ENCODE results near the gene MARCHF9. TPM values are rescaled to one million over a fixed set of nuclear protein-coding genes. Genes with fewer than 3 reads are reported as not detected.

MARCHF9 gene
- total and polyA plus RNA-seq, 2 donors (not counting 1 experiment from before 2014, with no cell fraction given) = 3.8 to 4.8 TPM

DNA sequence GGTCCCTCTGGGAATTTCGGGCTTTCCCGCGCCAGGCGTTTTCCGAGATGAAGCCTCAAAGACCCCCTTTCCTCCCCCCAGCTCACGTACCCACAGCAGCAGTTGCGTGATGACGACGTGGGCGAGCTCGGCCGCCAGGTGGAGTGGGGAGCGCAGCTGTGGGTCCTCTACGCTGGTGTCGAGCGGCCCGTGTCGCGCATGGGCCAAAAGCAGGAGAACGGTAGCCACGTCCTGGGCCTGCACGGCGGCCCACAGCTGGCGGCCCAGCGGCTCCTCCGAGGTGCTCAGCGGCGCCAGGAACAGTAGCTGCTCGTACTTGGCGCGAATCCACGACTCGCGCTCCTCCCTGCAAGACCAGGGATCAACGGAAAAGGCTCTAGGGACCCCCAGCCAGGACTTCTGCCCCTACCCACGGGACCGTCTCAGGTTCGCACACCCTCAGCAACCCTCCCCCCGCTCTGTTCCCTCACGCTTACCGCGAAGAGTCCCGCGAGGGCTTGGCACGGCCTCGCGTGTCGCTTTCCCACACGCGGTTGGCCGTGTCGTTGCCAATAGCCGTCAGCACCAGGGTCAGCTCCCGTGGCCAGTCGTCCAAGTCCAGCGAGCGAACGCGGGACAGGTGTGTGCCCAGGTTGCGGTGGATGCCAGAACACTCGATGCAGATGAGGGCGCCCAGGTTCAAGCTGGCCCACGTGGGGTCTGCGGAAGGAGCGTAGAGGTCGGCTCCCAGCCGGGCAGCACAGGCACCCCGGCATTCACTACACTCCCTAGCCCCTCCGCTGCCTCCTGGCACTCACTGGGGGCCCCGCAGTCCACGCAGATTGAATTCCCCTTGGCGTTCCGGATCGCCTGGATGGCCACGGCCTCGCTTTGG is 27.8 kb upstream of the MARCHF9 start:
- DNase-seq (ENCODE audit: low read depth in 2 of 2) = peak; percentile 33 to 52

DNA sequence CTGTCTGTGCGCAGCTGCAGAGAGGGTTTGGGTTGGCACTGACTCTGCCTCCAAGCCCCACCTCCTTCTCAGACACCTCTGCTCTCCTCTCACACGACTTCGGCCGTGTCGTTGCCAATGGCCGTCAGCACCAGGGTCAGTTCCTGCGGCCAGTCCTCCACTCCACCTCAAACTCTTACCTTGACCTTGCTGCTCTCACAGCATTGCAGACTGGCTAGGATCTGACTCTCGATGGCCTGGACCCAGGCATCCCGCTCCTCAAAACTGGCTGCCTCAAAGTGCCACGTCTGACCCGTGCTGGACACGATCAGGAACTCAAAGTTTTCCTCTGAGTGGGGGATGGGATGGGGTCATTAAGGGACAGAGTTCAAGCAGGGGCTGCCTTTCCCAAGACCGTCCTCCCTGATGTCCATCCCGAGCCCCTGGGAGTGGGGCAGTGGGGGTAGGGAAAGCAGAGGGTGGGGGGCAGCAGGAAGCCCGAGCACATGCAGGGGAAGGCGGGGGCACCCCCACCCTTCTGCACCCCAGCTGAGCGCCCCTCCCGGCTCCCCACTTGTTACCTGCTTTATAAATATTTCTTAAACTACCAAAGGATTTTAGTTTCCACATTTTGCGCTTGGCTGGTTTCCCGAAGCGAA is 27.0 kb upstream of the MARCHF9 start:
- peaks cover 3% of the 10 kb centered on the region for H3K36me3 ChIP-seq (ENCODE audit: control insufficient read depth, insufficient read depth, low read length)
- peaks cover 5% of the 10 kb centered on the region for H3K4me1 ChIP-seq (ENCODE audit: control insufficient read depth, extremely low read depth, insufficient read depth, low read length)
- peak overlapping the region; percentile 92 for H3K4me2 ChIP-seq (ENCODE audit: extremely low read depth, insufficient read depth, low read length)
- H3K27ac ChIP-seq (ENCODE audit: insufficient read depth, low read length) = no peak overlapping the region
- TF ChIP-seq, protein P1, sequence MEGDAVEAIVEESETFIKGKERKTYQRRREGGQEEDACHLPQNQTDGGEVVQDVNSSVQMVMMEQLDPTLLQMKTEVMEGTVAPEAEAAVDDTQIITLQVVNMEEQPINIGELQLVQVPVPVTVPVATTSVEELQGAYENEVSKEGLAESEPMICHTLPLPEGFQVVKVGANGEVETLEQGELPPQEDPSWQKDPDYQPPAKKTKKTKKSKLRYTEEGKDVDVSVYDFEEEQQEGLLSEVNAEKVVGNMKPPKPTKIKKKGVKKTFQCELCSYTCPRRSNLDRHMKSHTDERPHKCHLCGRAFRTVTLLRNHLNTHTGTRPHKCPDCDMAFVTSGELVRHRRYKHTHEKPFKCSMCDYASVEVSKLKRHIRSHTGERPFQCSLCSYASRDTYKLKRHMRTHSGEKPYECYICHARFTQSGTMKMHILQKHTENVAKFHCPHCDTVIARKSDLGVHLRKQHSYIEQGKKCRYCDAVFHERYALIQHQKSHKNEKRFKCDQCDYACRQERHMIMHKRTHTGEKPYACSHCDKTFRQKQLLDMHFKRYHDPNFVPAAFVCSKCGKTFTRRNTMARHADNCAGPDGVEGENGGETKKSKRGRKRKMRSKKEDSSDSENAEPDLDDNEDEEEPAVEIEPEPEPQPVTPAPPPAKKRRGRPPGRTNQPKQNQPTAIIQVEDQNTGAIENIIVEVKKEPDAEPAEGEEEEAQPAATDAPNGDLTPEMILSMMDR (conservative IDR thresholded peaks at IDR 0.05 in 1 of 2, IDR thresholded peaks at IDR 0.05 in 1 of 2; ENCODE audit: low read depth in 1 of 2, low read length in 2 of 2) = no peak
- TF ChIP-seq EZH2 (IDR thresholded peaks at IDR 0.05; ENCODE audit: low read length, missing control alignments) = no peak
- H3K4me3 ChIP-seq (replicated peaks in 1 of 4; ENCODE audit: control extremely low read depth in 1 of 4, insufficient read depth in 1 of 4, low read depth in 3 of 4, low read length in 4 of 4) = no peak overlapping the region
- DNase-seq (ENCODE audit: low read depth in 2 of 2) = no peak
- no peak overlapping the region for H2AFZ ChIP-seq (ENCODE audit: low read length)
- no peaks in the 10 kb centered on the region for H4K20me1 ChIP-seq (ENCODE audit: control insufficient read depth, extremely low read depth, insufficient read depth, low read length)
- H3K9me3 ChIP-seq (ENCODE audit: control insufficient read depth, insufficient read depth, low read depth, low read length) = no peaks in the 10 kb centered on the region
- no peak overlapping the region for H3K9ac ChIP-seq (ENCODE audit: insufficient read depth, low read length)
- peaks cover 8% of the 10 kb centered on the region for H3K27me3 ChIP-seq (ENCODE audit: control insufficient read depth, insufficient read depth, low read length)
- no peaks in the 10 kb centered on the region for H3K79me2 ChIP-seq (ENCODE audit: control insufficient read depth, insufficient read depth, low read length)

More for the DNA sequence above, 27.8 kb upstream of the MARCHF9 start:
- peaks cover 5% of the 10 kb centered on the region for H3K4me1 ChIP-seq (ENCODE audit: control insufficient read depth, extremely low read depth, insufficient read depth, low read length)
- peak overlapping the region; percentile 48 for H2AFZ ChIP-seq (ENCODE audit: low read length)
- H3K4me2 ChIP-seq (ENCODE audit: extremely low read depth, insufficient read depth, low read length) = peak overlapping the region; percentile 92
- peak overlapping the region; percentile 58 to 86 (median 84) for H3K4me3 ChIP-seq (replicated peaks in 1 of 4; ENCODE audit: control extremely low read depth in 1 of 4, insufficient read depth in 1 of 4, low read depth in 3 of 4, low read length in 4 of 4)
- H3K9me3 ChIP-seq (ENCODE audit: control insufficient read depth, insufficient read depth, low read depth, low read length) = no peaks in the 10 kb centered on the region
- H3K27me3 ChIP-seq (ENCODE audit: control insufficient read depth, insufficient read depth, low read length) = peaks cover under 1% of the 10 kb centered on the region
- TF ChIP-seq, protein P1 (conservative IDR thresholded peaks at IDR 0.05 in 1 of 2, IDR thresholded peaks at IDR 0.05 in 1 of 2; ENCODE audit: low read depth in 1 of 2, low read length in 2 of 2) = peak; percentile 33 to 46
- TF ChIP-seq EZH2 (IDR thresholded peaks at IDR 0.05; ENCODE audit: low read length, missing control alignments) = no peak
- peak overlapping the region; percentile 87 for H3K27ac ChIP-seq (ENCODE audit: insufficient read depth, low read length)
- H4K20me1 ChIP-seq (ENCODE audit: control insufficient read depth, extremely low read depth, insufficient read depth, low read length) = no peaks in the 10 kb centered on the region
- H3K9ac ChIP-seq (ENCODE audit: insufficient read depth, low read length) = peak overlapping the region; percentile 86
- peaks cover 3% of the 10 kb centered on the region for H3K36me3 ChIP-seq (ENCODE audit: control insufficient read depth, insufficient read depth, low read length)
- H3K79me2 ChIP-seq (ENCODE audit: control insufficient read depth, insufficient read depth, low read length) = no peaks in the 10 kb centered on the region

DNA sequence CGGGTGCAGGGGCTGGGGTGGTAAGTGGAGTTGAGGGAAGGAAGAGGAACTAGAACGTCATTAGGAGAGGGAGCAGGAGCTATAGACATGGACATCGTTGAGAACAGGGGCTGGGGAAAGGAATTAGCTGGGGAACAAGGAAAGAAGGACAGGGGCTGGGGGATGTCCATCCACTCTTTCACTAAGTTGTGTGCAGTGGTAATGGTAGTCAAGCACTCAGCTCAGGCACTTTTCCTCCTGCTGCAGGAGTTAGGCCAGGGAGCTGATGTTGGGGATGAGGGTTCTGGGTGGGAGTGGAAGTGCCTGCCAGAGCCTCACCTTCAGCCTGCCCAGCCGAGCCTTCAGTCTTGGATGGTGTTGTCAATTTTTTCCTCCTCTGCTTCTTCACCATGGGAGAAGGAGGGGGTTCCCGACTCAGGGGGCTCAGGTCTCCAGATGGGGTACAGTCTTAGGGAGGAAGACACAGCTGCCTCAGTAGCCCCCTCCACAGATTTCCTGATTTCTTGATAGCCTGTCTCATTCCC is 25.5 kb upstream of the MARCHF9 start:
- no peak for DNase-seq (ENCODE audit: low read depth in 2 of 2)
- H4K20me1 ChIP-seq (ENCODE audit: control insufficient read depth, extremely low read depth, insufficient read depth, low read length) = no peaks in the 10 kb centered on the region
- H3K27me3 ChIP-seq (ENCODE audit: control insufficient read depth, insufficient read depth, low read length) = peaks cover 20% of the 10 kb centered on the region
- TF ChIP-seq, protein P1 (conservative IDR thresholded peaks at IDR 0.05 in 1 of 2, IDR thresholded peaks at IDR 0.05 in 1 of 2; ENCODE audit: low read depth in 1 of 2, low read length in 2 of 2) = no peak
- no peak for TF ChIP-seq EZH2 (IDR thresholded peaks at IDR 0.05; ENCODE audit: low read length, missing control alignments)
- peaks cover 3% of the 10 kb centered on the region for H3K36me3 ChIP-seq (ENCODE audit: control insufficient read depth, insufficient read depth, low read length)
- no peak overlapping the region for H2AFZ ChIP-seq (ENCODE audit: low read length)
- no peak overlapping the region for H3K9ac ChIP-seq (ENCODE audit: insufficient read depth, low read length)
- H3K9me3 ChIP-seq (ENCODE audit: control insufficient read depth, insufficient read depth, low read depth, low read length) = no peaks in the 10 kb centered on the region
- peaks cover 5% of the 10 kb centered on the region for H3K4me1 ChIP-seq (ENCODE audit: control insufficient read depth, extremely low read depth, insufficient read depth, low read length)
- no peaks in the 10 kb centered on the region for H3K79me2 ChIP-seq (ENCODE audit: control insufficient read depth, insufficient read depth, low read length)
- H3K27ac ChIP-seq (ENCODE audit: insufficient read depth, low read length) = no peak overlapping the region
- no peak overlapping the region for H3K4me2 ChIP-seq (ENCODE audit: extremely low read depth, insufficient read depth, low read length)
- H3K4me3 ChIP-seq (replicated peaks in 1 of 4; ENCODE audit: control extremely low read depth in 1 of 4, insufficient read depth in 1 of 4, low read depth in 3 of 4, low read length in 4 of 4) = no peak overlapping the region

Measured in fibroblast of lung (primary cell).